Measurements from ENCODE around the gene ZNF20. TPM values are rescaled to one million over a fixed set of nuclear protein-coding genes. Genes with fewer than 3 reads are reported as not detected.
"Not testable (repeated sequence)": the region's sequence is repeated elsewhere in the genome, so short reads cannot be mapped to it uniquely, and the experiment has no call there.

ZNF20 gene
- total and polyA plus RNA-seq, 5 donors from 2014 or later = 2.4 to 4.8 (median 3.0) TPM

- no peaks in the 10 kb centered on the region for H3K27me3 ChIP-seq (ENCODE audit: control insufficient read depth, insufficient read depth, low read length)
- Mint-ChIP-seq H3K4me1 (peaks cover 0 to 15% (median 5%) of the 10 kb centered on the region in 4 donors), H3K9me3 (peaks cover 0 to 14% (median 4%) of the 10 kb centered on the region in 7 donors), H3K27me3 (peaks cover 4% of the 10 kb centered on the region), H3K4me3 (peak overlapping the region; percentile 69 to 92 (median 85)), H3K27ac (peak overlapping the region in 1 of 3 donors; percentile 48), H3K36me3 (no peaks in the 10 kb centered on the region)
- no peak overlapping the region for H3K27ac ChIP-seq (ENCODE audit: insufficient read depth, low read length, poor library complexity, severe bottlenecking)
- H3K4me3 ChIP-seq (ENCODE audit: low read depth, low read length) = peak overlapping the region; percentile 55
- peak; percentile 53 to 56 for ATAC-seq (ENCODE audit: low read depth in 2 of 2)
- H3K9me3 ChIP-seq (ENCODE audit: control insufficient read depth in 2 of 2, low read length in 2 of 2) = no peaks in the 10 kb centered on the region
- H3K36me3 ChIP-seq (ENCODE audit: control insufficient read depth, insufficient read depth, low read length) = no peaks in the 10 kb centered on the region
- DNase-seq = peak in 2 of 3 donors; percentile 2 to 73
- H3K4me1 ChIP-seq (ENCODE audit: control insufficient read depth, insufficient read depth, low read length, poor library complexity, severe bottlenecking) = no peaks in the 10 kb centered on the region
These were observed 47.9 kb downstream of the ZNF20 start for GRCh38 chr19:12092065-12092867.

- Mint-ChIP-seq H3K36me3 (no peaks in the 10 kb centered on the region), H3K4me3 (peak overlapping the region; percentile 56 to 82 (median 64)), H3K27ac (no peak overlapping the region), H3K9me3 (peaks cover 0 to 14% (median 4%) of the 10 kb centered on the region in 7 donors), H3K27me3 (peaks cover 4% of the 10 kb centered on the region), H3K4me1 (peaks cover 0 to 15% (median 5%) of the 10 kb centered on the region in 4 donors)
- H3K4me3 ChIP-seq (ENCODE audit: low read depth, low read length) = no peak overlapping the region
- H3K27me3 ChIP-seq (ENCODE audit: control insufficient read depth, insufficient read depth, low read length) = no peaks in the 10 kb centered on the region
- ATAC-seq (ENCODE audit: low read depth in 2 of 2) (peak in 1 of 2 donors; percentile 47), DNase-seq (peak; percentile 19 to 63 (median 39))
- H3K27ac ChIP-seq (ENCODE audit: insufficient read depth, low read length, poor library complexity, severe bottlenecking) = no peak overlapping the region
- no peaks in the 10 kb centered on the region for H3K4me1 ChIP-seq (ENCODE audit: control insufficient read depth, insufficient read depth, low read length, poor library complexity, severe bottlenecking)
- no peaks in the 10 kb centered on the region for H3K36me3 ChIP-seq (ENCODE audit: control insufficient read depth, insufficient read depth, low read length)
- no peaks in the 10 kb centered on the region for H3K9me3 ChIP-seq (ENCODE audit: control insufficient read depth in 2 of 2, low read length in 2 of 2)
These were observed 49.3 kb downstream of the ZNF20 start for GRCh38 chr19:12090807-12091206.

DNA sequence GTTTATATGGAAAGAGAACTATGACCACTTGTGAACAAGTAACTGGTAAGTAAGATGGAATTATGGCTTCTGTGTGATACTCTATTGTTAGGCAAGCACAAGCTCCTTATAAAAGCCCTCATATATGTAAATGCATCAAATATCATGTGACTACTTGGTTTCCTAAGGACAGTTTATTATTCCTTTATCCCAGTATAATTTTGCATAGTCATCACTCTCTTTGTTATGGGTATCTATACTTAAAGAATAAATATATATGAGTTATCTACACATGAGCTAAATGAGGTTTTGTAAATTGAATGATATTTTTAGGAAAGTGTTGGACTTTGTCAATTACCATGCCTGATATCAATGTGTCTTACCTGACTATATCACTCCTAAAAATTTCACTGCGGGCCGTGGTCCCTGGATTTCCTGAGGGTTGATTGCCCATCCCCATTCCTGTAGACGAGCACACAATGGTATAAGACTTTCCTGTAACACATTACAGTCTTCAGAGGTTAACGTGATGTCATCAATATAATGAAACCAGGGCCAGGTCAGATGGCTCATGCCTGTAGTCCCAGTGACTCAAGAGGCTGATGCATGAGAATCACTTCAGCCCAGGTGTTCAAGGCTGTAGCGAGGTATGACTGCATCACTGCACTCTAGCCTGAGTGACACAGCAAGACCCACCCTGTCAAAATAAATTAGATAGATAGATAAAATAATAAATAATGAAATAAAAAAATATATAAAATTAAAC is 54.9 kb downstream of the ZNF20 start:
- Mint-ChIP-seq H3K27ac (peak overlapping the region in 1 of 3 donors; percentile 26), H3K36me3 (no peaks in the 10 kb centered on the region), H3K4me3 (no peak overlapping the region), H3K27me3 (no peaks in the 10 kb centered on the region), H3K9me3 (peaks cover 0 to 27% (median 4%) of the 10 kb centered on the region in 7 donors), H3K4me1 (no peaks in the 10 kb centered on the region)
- H3K36me3 ChIP-seq (ENCODE audit: control insufficient read depth, insufficient read depth, low read length) = no peaks in the 10 kb centered on the region
- ATAC-seq (ENCODE audit: low read depth in 2 of 2) (no peak), DNase-seq (no peak)
- H3K27me3 ChIP-seq (ENCODE audit: control insufficient read depth, insufficient read depth, low read length) = no peaks in the 10 kb centered on the region
- no peaks in the 10 kb centered on the region for H3K4me1 ChIP-seq (ENCODE audit: control insufficient read depth, insufficient read depth, low read length, poor library complexity, severe bottlenecking)
- H3K9me3 ChIP-seq (ENCODE audit: control insufficient read depth in 2 of 2, low read length in 2 of 2) = peaks cover 7 to 29% of the 10 kb centered on the region in 2 experiments
- no peak overlapping the region for H3K4me3 ChIP-seq (ENCODE audit: low read depth, low read length)
- H3K27ac ChIP-seq (ENCODE audit: insufficient read depth, low read length, poor library complexity, severe bottlenecking) = no peak overlapping the region

- H3K36me3 ChIP-seq (ENCODE audit: control insufficient read depth, insufficient read depth, low read length); H3K4me3 ChIP-seq (ENCODE audit: low read depth, low read length); H3K4me3 Mint-ChIP-seq; H3K27ac ChIP-seq (ENCODE audit: insufficient read depth, low read length, poor library complexity, severe bottlenecking); H3K27me3 Mint-ChIP-seq; H3K4me1 Mint-ChIP-seq; ATAC-seq (ENCODE audit: low read depth in 2 of 2); H3K4me1 ChIP-seq (ENCODE audit: control insufficient read depth, insufficient read depth, low read length, poor library complexity, severe bottlenecking); H3K36me3 Mint-ChIP-seq; DNase-seq; H3K27me3 ChIP-seq (ENCODE audit: control insufficient read depth, insufficient read depth, low read length); H3K27ac Mint-ChIP-seq: not testable (repeated sequence)
- peaks cover 14 to 43% of the 10 kb centered on the region in 2 experiments for H3K9me3 ChIP-seq (ENCODE audit: control insufficient read depth in 2 of 2, low read length in 2 of 2)
- peaks cover 0 to 42% (median 4%) of the 10 kb centered on the region in 7 donors for H3K9me3 Mint-ChIP-seq
These were observed 56.8 kb downstream of the ZNF20 start for GRCh38 chr19:12083336-12083735.

Other genes starting within 250 kb of the ZNF20 start
- 17.1 TPM for gene ZNF700, start 215.2 kb downstream of the ZNF20 start, total RNA-seq
- 1 to 10 TPM; 3.6 to 5.1 (median 4.3) TPM for gene ZNF700, start 215.2 kb downstream of the ZNF20 start, polyA plus RNA-seq
- gene ZNF763, start 175.3 kb downstream of the ZNF20 start, total RNA-seq = 3.2 TPM
- gene ZNF763, start 175.3 kb downstream of the ZNF20 start, polyA plus RNA-seq = 1 to 10 TPM; 1.9 to 3.0 (median 2.5) TPM
- gene ZNF433, start 104.7 kb downstream of the ZNF20 start, total RNA-seq = 0.49 TPM
- gene ZNF433, start 104.7 kb downstream of the ZNF20 start, polyA plus RNA-seq = 1 to 10 TPM in 3 of 4 donors, under 1 TPM in 1; 0.61 to 3.3 (median 2.1) TPM
- gene ZNF878, start 87.4 kb downstream of the ZNF20 start, total RNA-seq = not detected
- gene ZNF878, start 87.4 kb downstream of the ZNF20 start, polyA plus RNA-seq = under 1 TPM in 1 of 4 donors, not detected in 3; 0.22 TPM
- 5.0 TPM for gene ZNF844, start 75.6 kb downstream of the ZNF20 start, total RNA-seq
- gene ZNF844, start 75.6 kb downstream of the ZNF20 start, polyA plus RNA-seq = 1 to 10 TPM; 1.1 to 4.1 (median 2.4) TPM
- 2.7 TPM for gene ZNF625, start 16.4 kb upstream of the ZNF20 start, total RNA-seq
- 1 to 10 TPM in 2 of 4 donors, under 1 TPM in 2; 0.24 to 1.9 (median 0.91) TPM for gene ZNF625, start 16.4 kb upstream of the ZNF20 start, polyA plus RNA-seq
- 32.2 TPM for gene ZNF136, start 22.7 kb upstream of the ZNF20 start, total RNA-seq
- gene ZNF136, start 22.7 kb upstream of the ZNF20 start, polyA plus RNA-seq = 10 to 100 TPM; 11.3 to 22.7 (median 16.8) TPM
- 22.9 TPM for gene ZNF44, start 154.5 kb upstream of the ZNF20 start, total RNA-seq
- gene ZNF44, start 154.5 kb upstream of the ZNF20 start, polyA plus RNA-seq = 10 to 100 TPM; 22.5 to 27.0 (median 24.3) TPM
- gene ZNF563, start 193.3 kb upstream of the ZNF20 start, total RNA-seq = 1.2 TPM
- gene ZNF563, start 193.3 kb upstream of the ZNF20 start, polyA plus RNA-seq = 10 to 100 TPM in 1 of 4 donors, 1 to 10 TPM in 3; 4.0 to 10.1 (median 6.7) TPM
- 0.54 TPM for gene ZNF442, start 225.3 kb upstream of the ZNF20 start, total RNA-seq
- 1 to 10 TPM in 1 of 4 donors, under 1 TPM in 3; 0.48 to 2.3 (median 0.75) TPM for gene ZNF442, start 225.3 kb upstream of the ZNF20 start, polyA plus RNA-seq